Measurements from ENCODE around the gene CD80.

CD80 gene

DNA sequence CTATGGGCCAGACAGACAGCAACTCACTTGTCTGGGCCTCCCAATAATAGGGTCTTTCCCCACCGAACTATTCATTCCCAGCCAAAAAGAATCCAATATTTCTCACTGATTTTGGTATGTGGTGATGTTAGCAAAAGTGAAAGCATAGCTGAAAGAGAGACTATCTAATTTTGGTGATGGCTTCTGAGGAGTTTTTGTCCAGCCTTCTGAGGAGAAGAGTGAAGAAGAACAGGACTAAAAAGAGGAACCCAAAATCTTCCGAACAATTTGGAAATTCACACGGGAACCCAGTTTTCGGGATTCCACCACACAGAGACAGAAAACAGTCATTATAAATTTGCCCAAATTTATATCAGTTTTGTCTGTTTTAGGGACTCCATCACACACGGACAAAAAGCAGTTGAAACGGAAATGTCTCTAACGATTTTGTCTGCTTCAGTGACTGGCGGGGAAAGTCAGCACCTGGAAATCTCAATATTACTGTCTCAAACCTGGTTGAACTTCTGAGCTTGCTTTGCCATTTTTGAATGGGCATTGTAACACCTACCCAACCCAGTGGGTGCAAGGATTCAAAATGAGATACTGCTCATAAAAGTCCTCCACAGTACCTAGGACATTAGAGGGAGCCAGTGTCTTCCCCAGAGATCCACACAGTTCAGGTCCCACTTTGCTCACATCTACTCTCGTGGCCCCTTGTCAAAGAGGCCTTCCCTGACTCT, 9.1 kb downstream of the CD80 start:
- no peak for TF ChIP-seq Cebpa-rat (IDR thresholded peaks at IDR 0.05)
- Histone ChIP-seq H3K4me1 (peaks cover 0 to 86% (median under 1%) of the 10 kb centered on the region in 10 experiments; a peak in 8 of 20 replicates), H3K9ac (no peak overlapping the region), H3K27me3 (no peaks in the 10 kb centered on the region), H4K20me1 (no peaks in the 10 kb centered on the region), H3K36me3 (peaks cover 0 to 26% (median 0%) of the 10 kb centered on the region in 11 experiments; a peak in 4 of 22 replicates), H3K27ac (no peak overlapping the region), H3K9me3 (replicated peaks in 1 of 11) (no peaks in the 10 kb centered on the region), H3K4me2 (peak overlapping the region in 2 of 11 experiments; percentile 47 to 73; a peak in 3 of 22 replicates), H3K4me3 (no peak overlapping the region)

DNA sequence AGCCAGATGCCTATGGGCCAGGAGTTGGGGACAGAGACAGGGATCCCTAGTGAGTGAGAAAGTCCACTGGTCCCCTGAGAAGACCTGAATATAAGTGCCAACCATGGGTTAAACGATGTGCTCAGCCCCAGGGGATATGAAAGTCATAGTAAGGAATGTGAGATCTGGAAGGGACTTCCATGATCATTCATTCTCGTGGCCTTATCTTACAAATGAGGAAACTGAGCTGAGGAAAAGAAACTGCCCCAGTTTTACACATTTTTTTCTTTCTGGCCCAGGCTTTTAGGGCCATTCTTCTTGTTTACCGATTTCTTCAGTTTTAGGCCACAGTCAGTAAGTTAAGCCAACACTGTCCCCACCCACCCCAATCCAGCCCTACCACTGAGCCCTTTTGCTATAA, 11.1 kb downstream of the CD80 start:
- Histone ChIP-seq H3K9me3 (replicated peaks in 1 of 11) (no peaks in the 10 kb centered on the region), H4K20me1 (no peaks in the 10 kb centered on the region), H3K36me3 (peaks cover 0 to 37% (median 0%) of the 10 kb centered on the region in 11 experiments; a peak in 5 of 22 replicates), H3K4me3 (no peak overlapping the region), H3K4me1 (peaks cover 0 to 73% (median 0%) of the 10 kb centered on the region in 10 experiments; a peak in 4 of 20 replicates), H3K9ac (peak overlapping the region in 2 of 11 experiments; percentile 32 to 48; a peak in 2 of 22 replicates), H3K27ac (peak overlapping the region in 2 of 11 experiments; percentile 29 to 45; a peak in 2 of 22 replicates), H3K27me3 (no peaks in the 10 kb centered on the region), H3K4me2 (peak overlapping the region in 2 of 11 experiments; percentile 47 to 73; a peak in 4 of 22 replicates)
- no peak for TF ChIP-seq Cebpa-rat (IDR thresholded peaks at IDR 0.05)

DNA sequence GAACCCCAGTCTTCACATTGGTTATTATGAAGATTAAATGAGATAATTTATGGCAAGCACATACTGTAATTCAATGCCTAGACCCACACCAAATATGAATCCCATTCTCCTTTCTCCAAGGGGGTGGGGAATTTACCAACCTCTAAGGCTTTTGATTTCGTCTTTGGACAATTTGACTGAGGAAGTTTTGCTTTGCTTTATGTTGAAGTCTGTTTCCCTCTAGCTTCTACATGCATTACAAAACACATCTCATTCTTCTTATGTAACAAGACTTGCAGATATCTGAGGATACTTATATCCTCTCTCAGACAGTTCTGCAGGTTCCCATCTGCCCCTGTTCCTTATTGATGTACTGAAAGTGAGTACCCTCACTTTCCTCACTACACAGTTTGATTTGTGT, 12.2 kb downstream of the CD80 start:
- Histone ChIP-seq H3K9me3 (replicated peaks in 1 of 11) (no peaks in the 10 kb centered on the region), H3K36me3 (peaks cover 0 to 43% (median 0%) of the 10 kb centered on the region in 11 experiments; a peak in 5 of 22 replicates), H3K4me1 (peaks cover 0 to 71% (median 0%) of the 10 kb centered on the region in 10 experiments; a peak in 4 of 20 replicates)

DNA sequence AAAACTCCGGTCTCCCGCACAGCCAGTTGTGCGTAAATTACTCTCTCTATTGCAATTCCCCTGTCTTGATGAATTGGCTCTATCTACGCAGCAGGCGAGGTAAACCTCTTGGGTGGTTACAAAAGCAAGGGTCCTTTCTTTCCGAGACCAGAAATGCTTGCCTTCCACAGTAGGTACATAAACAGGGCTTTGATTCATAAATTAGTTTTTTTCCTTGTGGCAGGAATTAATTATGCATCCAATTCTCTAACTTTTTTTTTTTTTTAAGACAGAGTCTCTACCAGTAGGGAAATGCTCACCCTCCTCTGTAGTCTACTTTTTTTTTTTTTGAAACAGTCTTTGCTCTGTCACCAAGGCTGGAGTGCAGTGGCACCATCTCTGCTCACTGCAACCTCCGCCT, 16.3 kb downstream of the CD80 start:
- Histone ChIP-seq H3K9me3 (replicated peaks in 1 of 11) (no peaks in the 10 kb centered on the region), H3K4me2 (no peak overlapping the region), H3K4me1 (peaks cover 0 to 60% (median 8%) of the 10 kb centered on the region in 10 experiments; a peak in 13 of 20 replicates), H3K27me3 (no peaks in the 10 kb centered on the region), H3K27ac (no peak overlapping the region), H3K36me3 (peaks cover 0 to 51% (median 0%) of the 10 kb centered on the region in 11 experiments; a peak in 4 of 22 replicates), H4K20me1 (no peaks in the 10 kb centered on the region), H3K4me3 (no peak overlapping the region), H3K9ac (no peak overlapping the region)
- TF ChIP-seq Cebpa-rat (IDR thresholded peaks at IDR 0.05) = no peak

More for the DNA sequence above, 12.2 kb downstream of the CD80 start:
- peak overlapping the region in 2 of 11 experiments; percentile 47 to 73; a peak in 4 of 22 replicates for H3K4me2 ChIP-seq
- no peak overlapping the region for H3K27ac ChIP-seq
- no peaks in the 10 kb centered on the region for H3K27me3 ChIP-seq
- no peak overlapping the region for H3K9ac ChIP-seq
- no peak overlapping the region for H3K4me3 ChIP-seq
- no peaks in the 10 kb centered on the region for H4K20me1 ChIP-seq
- TF ChIP-seq Cebpa-rat (IDR thresholded peaks at IDR 0.05) = no peak

DNA sequence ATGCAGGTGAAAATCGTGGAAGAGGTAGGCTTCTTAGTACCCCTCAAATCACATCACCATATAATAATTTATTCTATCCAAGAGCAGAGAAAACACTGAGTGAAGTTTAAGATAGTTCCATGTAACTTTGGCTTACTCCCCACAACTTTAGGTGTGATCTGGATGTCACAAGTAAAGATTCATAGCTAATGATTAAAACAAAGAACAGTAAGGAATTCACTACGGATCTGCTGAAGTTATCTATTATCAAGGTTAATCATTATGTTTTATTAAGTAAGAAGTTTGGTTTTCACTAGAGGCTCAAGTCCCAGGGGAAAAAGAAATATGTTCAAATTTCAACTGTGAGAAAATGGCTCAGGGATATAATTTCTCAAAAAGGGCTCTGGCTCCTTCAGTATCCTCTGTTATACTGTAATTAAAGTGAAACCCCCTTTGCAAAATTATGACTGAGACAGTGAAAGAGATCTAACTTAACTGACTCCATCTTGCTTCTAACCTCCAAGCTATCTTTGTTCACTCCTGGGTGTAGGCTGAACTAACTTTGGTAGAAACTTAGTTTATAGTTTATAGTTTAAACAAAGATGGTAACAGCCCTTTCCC, 17.1 kb downstream of the CD80 start:
- Histone ChIP-seq H3K27ac (no peak overlapping the region), H3K36me3 (peaks cover 0 to 55% (median 0%) of the 10 kb centered on the region in 11 experiments; a peak in 4 of 22 replicates), H3K4me1 (peaks cover 0 to 60% (median 8%) of the 10 kb centered on the region in 10 experiments; a peak in 13 of 20 replicates), H3K4me2 (no peak overlapping the region), H3K27me3 (no peaks in the 10 kb centered on the region), H3K9me3 (replicated peaks in 1 of 11) (no peaks in the 10 kb centered on the region), H3K4me3 (no peak overlapping the region), H4K20me1 (no peaks in the 10 kb centered on the region), H3K9ac (no peak overlapping the region)
- TF ChIP-seq Cebpa-rat (IDR thresholded peaks at IDR 0.05) = no peak

DNA sequence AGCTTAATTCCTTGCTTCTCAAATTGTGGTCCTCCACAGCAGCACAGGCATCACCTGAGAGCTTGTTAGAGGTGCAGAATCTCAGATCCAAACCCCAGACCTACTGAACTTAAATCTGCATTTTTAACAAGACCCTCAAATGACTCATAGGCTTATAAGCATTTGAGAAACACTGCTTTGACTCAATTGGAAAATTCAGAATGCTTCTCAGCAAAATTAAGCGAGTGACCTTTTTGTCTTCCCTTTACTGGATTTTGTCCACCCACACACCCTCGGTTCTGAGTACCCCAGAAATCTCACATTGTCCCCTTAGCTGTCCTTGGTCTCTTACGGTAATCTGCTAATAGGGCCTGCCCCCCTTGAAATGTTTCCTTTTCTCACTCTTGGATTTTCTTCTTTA, 17.9 kb downstream of the CD80 start:
- H3K27ac ChIP-seq = no peak overlapping the region
- H3K9ac ChIP-seq = no peak overlapping the region
- peaks cover 0 to 52% (median 8%) of the 10 kb centered on the region in 10 experiments; a peak in 13 of 20 replicates for H3K4me1 ChIP-seq
- H3K27me3 ChIP-seq = no peaks in the 10 kb centered on the region
- peaks cover 0 to 63% (median 0%) of the 10 kb centered on the region in 11 experiments; a peak in 5 of 22 replicates for H3K36me3 ChIP-seq
- no peak for TF ChIP-seq Cebpa-rat (IDR thresholded peaks at IDR 0.05)
- no peaks in the 10 kb centered on the region for H3K9me3 ChIP-seq (replicated peaks in 1 of 11)
- H3K4me2 ChIP-seq = no peak overlapping the region; a peak in 1 of 22 replicates
- no peak overlapping the region for H3K4me3 ChIP-seq
- H4K20me1 ChIP-seq = no peaks in the 10 kb centered on the region

DNA sequence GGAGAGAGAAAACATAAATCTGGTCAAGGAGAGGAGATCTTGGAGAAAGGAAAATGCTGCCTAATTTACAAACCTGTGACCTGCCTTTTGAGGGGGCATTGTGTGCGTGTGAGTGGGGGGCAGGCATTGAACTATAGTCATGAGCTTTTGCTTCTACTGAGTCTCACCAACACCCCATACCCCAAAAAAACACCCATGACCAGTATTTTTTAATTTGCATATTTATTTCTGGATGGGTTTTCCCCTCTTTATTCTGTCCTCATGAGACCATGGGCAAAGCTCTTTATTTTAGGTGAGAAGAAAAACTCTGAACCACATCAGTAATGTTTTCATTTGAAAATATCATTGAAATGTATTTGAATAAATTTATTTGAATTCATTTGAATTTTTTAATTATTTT, 20.6 kb downstream of the CD80 start:
- H4K20me1 ChIP-seq = no peaks in the 10 kb centered on the region
- H3K27me3 ChIP-seq = no peaks in the 10 kb centered on the region
- peak overlapping the region in 2 of 11 experiments; percentile 29 to 38; a peak in 3 of 22 replicates for H3K27ac ChIP-seq
- no peak for TF ChIP-seq Cebpa-rat (IDR thresholded peaks at IDR 0.05)
- no peak overlapping the region for H3K4me3 ChIP-seq
- no peak overlapping the region for H3K9ac ChIP-seq
- H3K4me2 ChIP-seq = peak overlapping the region in 9 of 11 experiments; percentile 5 to 67 (median 35); a peak in 10 of 22 replicates
- H3K4me1 ChIP-seq = peaks cover 0 to 38% (median 8%) of the 10 kb centered on the region in 10 experiments; a peak in 13 of 20 replicates
- H3K36me3 ChIP-seq = peaks cover 0 to 72% (median 0%) of the 10 kb centered on the region in 11 experiments; a peak in 5 of 22 replicates
- H3K9me3 ChIP-seq (replicated peaks in 1 of 11) = no peaks in the 10 kb centered on the region

DNA sequence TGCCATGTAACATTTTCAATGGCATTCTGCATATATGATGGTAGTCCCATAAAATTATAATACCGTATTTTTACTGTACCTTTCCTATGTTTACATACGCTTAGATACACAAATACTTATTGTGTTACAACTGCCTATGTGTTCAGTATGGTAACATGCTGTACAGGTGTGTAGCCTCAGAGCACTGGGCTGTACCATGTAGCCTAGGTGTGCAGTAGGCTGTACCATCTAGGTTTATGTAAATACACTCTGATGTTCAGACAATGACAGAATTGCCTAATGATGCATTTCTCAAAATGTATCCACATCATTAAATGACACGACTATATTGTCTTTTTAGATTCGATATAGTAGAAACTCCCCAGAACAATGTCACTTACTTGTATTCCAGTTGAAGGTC, 22.7 kb downstream of the CD80 start:
- no peaks in the 10 kb centered on the region for H4K20me1 ChIP-seq
- TF ChIP-seq Cebpa-rat (IDR thresholded peaks at IDR 0.05) = no peak
- H3K9me3 ChIP-seq (replicated peaks in 1 of 11) = no peaks in the 10 kb centered on the region

DNA sequence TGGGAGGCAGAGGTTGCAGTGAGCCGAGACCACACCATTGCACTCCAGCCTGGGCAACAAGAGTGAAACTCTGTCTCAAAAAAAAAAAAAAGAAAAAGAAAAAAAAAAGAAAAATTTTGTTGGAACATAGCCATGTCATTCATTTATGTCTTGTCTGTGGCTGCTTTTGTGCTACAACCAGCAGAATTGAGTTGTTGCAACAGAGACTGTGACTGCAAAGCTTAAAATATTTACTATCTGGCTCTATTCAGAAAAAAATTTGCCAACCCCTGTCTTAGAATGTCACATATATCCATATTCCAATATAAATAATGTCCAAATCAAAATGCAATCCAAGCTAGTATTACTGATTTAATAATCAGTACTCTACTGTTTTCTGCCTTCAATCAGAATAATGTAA, 25.1 kb downstream of the CD80 start:
- Histone ChIP-seq H3K27me3 (no peaks in the 10 kb centered on the region), H3K9ac (no peak overlapping the region), H3K4me3 (no peak overlapping the region), H3K36me3 (peaks cover 0 to 84% (median 0%) of the 10 kb centered on the region in 11 experiments; a peak in 5 of 22 replicates), H3K9me3 (replicated peaks in 1 of 11) (no peaks in the 10 kb centered on the region), H3K27ac (no peak overlapping the region), H4K20me1 (no peaks in the 10 kb centered on the region), H3K4me2 (no peak overlapping the region), H3K4me1 (peaks cover 0 to 25% (median 8%) of the 10 kb centered on the region in 10 experiments; a peak in 13 of 20 replicates)
- TF ChIP-seq Cebpa-rat (IDR thresholded peaks at IDR 0.05) = no peak

More for the DNA sequence above, 22.7 kb downstream of the CD80 start:
- H3K36me3 ChIP-seq = peaks cover 0 to 75% (median 0%) of the 10 kb centered on the region in 11 experiments; a peak in 5 of 22 replicates
- H3K4me1 ChIP-seq = peaks cover 0 to 38% (median 8%) of the 10 kb centered on the region in 10 experiments; a peak in 13 of 20 replicates
- no peaks in the 10 kb centered on the region for H3K27me3 ChIP-seq
- no peak overlapping the region for H3K9ac ChIP-seq
- no peak overlapping the region for H3K4me2 ChIP-seq
- no peak overlapping the region for H3K4me3 ChIP-seq
- H3K27ac ChIP-seq = no peak overlapping the region
